GM23338 (cell line): ENCODE results near the gene FARS2. TPM values are rescaled to one million over a fixed set of nuclear protein-coding genes. Genes with fewer than 3 reads are reported as not detected.

ENCODE experiments used
- ATAC-seq: fragments of 200-7000 bp; cut with Tn5 transposase; 3 replicates; pipeline ENCODE4 v1.9.1; 2020
- DNase-seq: peaks from one replicate; pipeline ENCODE4 v3.0.0-alpha.2; 2015; ENCODE audit warnings: low spot score
- H2AFZ ChIP-seq: fragments of 200-600 bp; sonication (generic); 2 replicates; pipeline ENCODE4 v1.8.0; 2016; ENCODE audit warnings: antibody characterized with exemption, mild to moderate bottlenecking, moderate library complexity
- H3F3A ChIP-seq: fragments of 200-600 bp; sonication (generic); replicated peaks from 2 replicates; pipeline ENCODE4 v1.8.0; 2017; ENCODE audit warnings: antibody characterized with exemption, mixed run types, low read depth
- H3K27ac ChIP-seq: fragments of 200-600 bp; sonication (generic); 2 replicates; pipeline ENCODE4 v1.6.1; 2016; ENCODE audit warnings: low read depth
- H3K27me3 ChIP-seq: fragments of 200-600 bp; sonication (generic); 2 replicates; pipeline ENCODE4 v1.8.0; 2016; ENCODE audit warnings: mild to moderate bottlenecking, mixed run types, moderate library complexity; ENCODE audit not compliant: insufficient read depth
- H3K36me3 ChIP-seq: fragments of 200-600 bp; sonication (generic); 2 replicates; pipeline ENCODE4 v1.8.0; 2016; ENCODE audit warnings: mild to moderate bottlenecking; ENCODE audit not compliant: insufficient read depth
- H3K4me1 ChIP-seq: fragments of 200-600 bp; sonication (generic); 2 replicates; pipeline ENCODE4 v1.8.0; 2016; ENCODE audit warnings: mild to moderate bottlenecking, moderate library complexity; ENCODE audit not compliant: insufficient read depth
- H3K4me2 ChIP-seq: fragments of 200-600 bp; sonication (generic); 2 replicates; pipeline ENCODE4 v1.7.1; 2017; ENCODE audit warnings: mixed run types
- H3K4me3 ChIP-seq: fragments of 200-600 bp; sonication (generic); 2 replicates; pipeline ENCODE4 v1.6.1; 2016; ENCODE audit warnings: mixed run types
- H3K79me2 ChIP-seq: fragments of 200-600 bp; sonication (generic); replicated peaks from 2 replicates; pipeline ENCODE4 v1.8.0; 2017; ENCODE audit warnings: mild to moderate bottlenecking; ENCODE audit not compliant: insufficient read depth
- H3K9me2 ChIP-seq: fragments of 200-600 bp; sonication (generic); 2 replicates; pipeline ENCODE4 v1.8.0; 2017; ENCODE audit not compliant: insufficient read depth
- H4K20me1 ChIP-seq: fragments of 200-600 bp; sonication (generic); replicated peaks from 2 replicates; pipeline ENCODE4 v1.8.0; 2017; ENCODE audit warnings: mild to moderate bottlenecking; ENCODE audit not compliant: insufficient read depth
- H3K27ac Mint-ChIP-seq: 2 replicates; pipeline ENCODE4 v1.8.0; 2020; ENCODE audit warnings: inconsistent platforms, mild to moderate bottlenecking, moderate library complexity, mixed read lengths
- H3K27me3 Mint-ChIP-seq: 3 replicates; pipeline ENCODE4 v1.8.0; 2022; ENCODE audit warnings: low read depth, mild to moderate bottlenecking, moderate library complexity, mixed read lengths, inconsistent platforms; ENCODE audit not compliant: insufficient read depth, poor library complexity
- H3K36me3 Mint-ChIP-seq: 3 replicates; pipeline ENCODE4 v1.8.0; 2021; ENCODE audit warnings: low read depth, mild to moderate bottlenecking, inconsistent platforms, moderate library complexity, mixed read lengths
- H3K4me1 Mint-ChIP-seq: 3 replicates; pipeline ENCODE4 v1.8.0; 2020; ENCODE audit warnings: mild to moderate bottlenecking, inconsistent platforms, mixed read lengths
- H3K4me3 Mint-ChIP-seq: 3 replicates; pipeline ENCODE4 v1.8.0; 2021; ENCODE audit warnings: moderate library complexity, mild to moderate bottlenecking, inconsistent platforms, mixed read lengths
- H3K9me3 Mint-ChIP-seq: 3 replicates; pipeline ENCODE4 v1.8.0; 2020; ENCODE audit warnings: moderate library complexity, mild to moderate bottlenecking, inconsistent platforms, mixed read lengths
- CREB1 ChIP-seq: fragments of 250-450 bp; sonication (Bioruptor Pico); IDR thresholded peaks from 2 replicates; pipeline ENCODE4 v1.5.0; 2020; ENCODE audit warnings: low read depth, mild to moderate bottlenecking, moderate library complexity
- EZH2 ChIP-seq: fragments of 200-600 bp; sonication (generic); IDR thresholded peaks from one replicate; pipeline ENCODE4 v1.8.0; 2017; ENCODE audit warnings: antibody characterized with exemption, mild to moderate bottlenecking, low read depth; ENCODE audit not compliant: unreplicated experiment
- JUNB ChIP-seq: IDR thresholded peaks from one replicate; pipeline ENCODE4 v1.6.1; 2016; ENCODE audit warnings: antibody characterized with exemption; ENCODE audit not compliant: unreplicated experiment
- NANOG ChIP-seq: IDR thresholded peaks from 2 replicates; pipeline ENCODE4 v1.6.1; 2016; ENCODE audit warnings: antibody characterized with exemption, borderline replicate concordance
- POLR2AphosphoS5 ChIP-seq: IDR thresholded peaks from 2 replicates; pipeline ENCODE4 v1.6.1; 2016; ENCODE audit warnings: antibody characterized with exemption, low read depth
- STAT1 ChIP-seq: IDR thresholded peaks from one replicate; pipeline ENCODE4 v1.6.1; 2016; ENCODE audit warnings: antibody characterized with exemption; ENCODE audit not compliant: unreplicated experiment
- polyA plus RNA-seq: library from polyadenylated mRNA; unstranded; fragments of >200 nt; fragmentation: Nextera tagmentation; extraction: Ambion mirVana; gene quantifications from 2 replicates; pipeline ENCODE4 v1.2.1, GENCODE V29; 2016
- total RNA-seq: library from RNA; depleted of rRNA; stranded (reverse); fragments of >200 nt; shearing (Covaris generic); gene quantifications from 2 replicates; pipeline ENCODE4 v1.2.3, GENCODE V29; 2014
- TF ChIP-seq, protein P1 (sequence below): IDR thresholded peaks from one replicate; pipeline ENCODE4 v1.6.1; 2018; ENCODE audit warnings: antibody characterized with exemption; ENCODE audit not compliant: unreplicated experiment
- TF ChIP-seq, protein P2 (sequence below): IDR thresholded peaks from 2 replicates; pipeline ENCODE4 v1.6.1; 2016; ENCODE audit warnings: antibody characterized with exemption
- TF ChIP-seq, protein P3 (sequence below): fragments of 250-450 bp; sonication (Bioruptor Pico); IDR thresholded peaks from 2 replicates; pipeline ENCODE4 v1.5.0; 2020; ENCODE audit warnings: mild to moderate bottlenecking, moderate library complexity

Gene FARS2
- total and polyA plus RNA-seq, 2 experiments from 2014 or later = 7.6 to 19.0 TPM

DNA sequence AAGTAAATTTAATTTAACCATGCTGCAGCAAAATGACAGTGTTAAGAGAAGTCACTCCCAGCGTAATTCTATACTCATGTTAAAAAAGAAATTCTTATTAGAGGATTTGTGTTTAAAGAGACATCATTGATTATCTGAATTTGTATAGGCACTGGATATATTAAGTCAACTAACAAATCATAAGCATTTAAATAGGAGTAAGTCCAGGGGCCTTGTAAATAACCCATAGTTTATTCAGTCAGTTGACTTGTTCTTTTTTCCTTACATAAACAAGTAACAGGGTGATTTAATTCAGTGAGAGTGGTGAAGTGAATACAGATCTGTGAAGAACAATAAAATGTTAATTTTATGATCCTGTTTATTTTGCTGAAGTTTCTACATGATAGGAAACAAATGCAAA, 23.0 kb upstream of the FARS2 start:
- Histone ChIP-seq H3K4me2 (no peak overlapping the region), H3K4me3 (no peak overlapping the region), H3K79me2 (peaks cover 20% of the 10 kb centered on the region), H3K9me2 (no peaks in the 10 kb centered on the region), H3K27ac (no peak overlapping the region), H3K36me3 (no peaks in the 10 kb centered on the region), H3K4me1 (peaks cover 9% of the 10 kb centered on the region), H3K27me3 (no peaks in the 10 kb centered on the region), H4K20me1 (peaks cover 28% of the 10 kb centered on the region), H2AFZ (no peak overlapping the region), H3F3A (no peaks in the 10 kb centered on the region)
- no peak for ATAC-seq
- H3K36me3 Mint-ChIP-seq = peaks cover 8% of the 10 kb centered on the region; the same call in 2 of the 3 replicates
- no peak for DNase-seq
- no peak overlapping the region for H3K27ac Mint-ChIP-seq
- no peaks in the 10 kb centered on the region for H3K9me3 Mint-ChIP-seq
- peaks cover 3% of the 10 kb centered on the region for H3K27me3 Mint-ChIP-seq
- no peak overlapping the region for H3K4me3 Mint-ChIP-seq
- TF ChIP-seq JUNB = no peak
- no peak for TF ChIP-seq EZH2
- TF ChIP-seq, protein P1, sequence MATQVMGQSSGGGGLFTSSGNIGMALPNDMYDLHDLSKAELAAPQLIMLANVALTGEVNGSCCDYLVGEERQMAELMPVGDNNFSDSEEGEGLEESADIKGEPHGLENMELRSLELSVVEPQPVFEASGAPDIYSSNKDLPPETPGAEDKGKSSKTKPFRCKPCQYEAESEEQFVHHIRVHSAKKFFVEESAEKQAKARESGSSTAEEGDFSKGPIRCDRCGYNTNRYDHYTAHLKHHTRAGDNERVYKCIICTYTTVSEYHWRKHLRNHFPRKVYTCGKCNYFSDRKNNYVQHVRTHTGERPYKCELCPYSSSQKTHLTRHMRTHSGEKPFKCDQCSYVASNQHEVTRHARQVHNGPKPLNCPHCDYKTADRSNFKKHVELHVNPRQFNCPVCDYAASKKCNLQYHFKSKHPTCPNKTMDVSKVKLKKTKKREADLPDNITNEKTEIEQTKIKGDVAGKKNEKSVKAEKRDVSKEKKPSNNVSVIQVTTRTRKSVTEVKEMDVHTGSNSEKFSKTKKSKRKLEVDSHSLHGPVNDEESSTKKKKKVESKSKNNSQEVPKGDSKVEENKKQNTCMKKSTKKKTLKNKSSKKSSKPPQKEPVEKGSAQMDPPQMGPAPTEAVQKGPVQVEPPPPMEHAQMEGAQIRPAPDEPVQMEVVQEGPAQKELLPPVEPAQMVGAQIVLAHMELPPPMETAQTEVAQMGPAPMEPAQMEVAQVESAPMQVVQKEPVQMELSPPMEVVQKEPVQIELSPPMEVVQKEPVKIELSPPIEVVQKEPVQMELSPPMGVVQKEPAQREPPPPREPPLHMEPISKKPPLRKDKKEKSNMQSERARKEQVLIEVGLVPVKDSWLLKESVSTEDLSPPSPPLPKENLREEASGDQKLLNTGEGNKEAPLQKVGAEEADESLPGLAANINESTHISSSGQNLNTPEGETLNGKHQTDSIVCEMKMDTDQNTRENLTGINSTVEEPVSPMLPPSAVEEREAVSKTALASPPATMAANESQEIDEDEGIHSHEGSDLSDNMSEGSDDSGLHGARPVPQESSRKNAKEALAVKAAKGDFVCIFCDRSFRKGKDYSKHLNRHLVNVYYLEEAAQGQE = no peak
- TF ChIP-seq STAT1 = no peak
- TF ChIP-seq, protein P2, sequence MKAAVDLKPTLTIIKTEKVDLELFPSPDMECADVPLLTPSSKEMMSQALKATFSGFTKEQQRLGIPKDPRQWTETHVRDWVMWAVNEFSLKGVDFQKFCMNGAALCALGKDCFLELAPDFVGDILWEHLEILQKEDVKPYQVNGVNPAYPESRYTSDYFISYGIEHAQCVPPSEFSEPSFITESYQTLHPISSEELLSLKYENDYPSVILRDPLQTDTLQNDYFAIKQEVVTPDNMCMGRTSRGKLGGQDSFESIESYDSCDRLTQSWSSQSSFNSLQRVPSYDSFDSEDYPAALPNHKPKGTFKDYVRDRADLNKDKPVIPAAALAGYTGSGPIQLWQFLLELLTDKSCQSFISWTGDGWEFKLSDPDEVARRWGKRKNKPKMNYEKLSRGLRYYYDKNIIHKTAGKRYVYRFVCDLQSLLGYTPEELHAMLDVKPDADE = no peak
- no peak for TF ChIP-seq CREB1 (CRISPR knock-in tag)
- no peak for TF ChIP-seq NANOG
- TF ChIP-seq, protein P3, sequence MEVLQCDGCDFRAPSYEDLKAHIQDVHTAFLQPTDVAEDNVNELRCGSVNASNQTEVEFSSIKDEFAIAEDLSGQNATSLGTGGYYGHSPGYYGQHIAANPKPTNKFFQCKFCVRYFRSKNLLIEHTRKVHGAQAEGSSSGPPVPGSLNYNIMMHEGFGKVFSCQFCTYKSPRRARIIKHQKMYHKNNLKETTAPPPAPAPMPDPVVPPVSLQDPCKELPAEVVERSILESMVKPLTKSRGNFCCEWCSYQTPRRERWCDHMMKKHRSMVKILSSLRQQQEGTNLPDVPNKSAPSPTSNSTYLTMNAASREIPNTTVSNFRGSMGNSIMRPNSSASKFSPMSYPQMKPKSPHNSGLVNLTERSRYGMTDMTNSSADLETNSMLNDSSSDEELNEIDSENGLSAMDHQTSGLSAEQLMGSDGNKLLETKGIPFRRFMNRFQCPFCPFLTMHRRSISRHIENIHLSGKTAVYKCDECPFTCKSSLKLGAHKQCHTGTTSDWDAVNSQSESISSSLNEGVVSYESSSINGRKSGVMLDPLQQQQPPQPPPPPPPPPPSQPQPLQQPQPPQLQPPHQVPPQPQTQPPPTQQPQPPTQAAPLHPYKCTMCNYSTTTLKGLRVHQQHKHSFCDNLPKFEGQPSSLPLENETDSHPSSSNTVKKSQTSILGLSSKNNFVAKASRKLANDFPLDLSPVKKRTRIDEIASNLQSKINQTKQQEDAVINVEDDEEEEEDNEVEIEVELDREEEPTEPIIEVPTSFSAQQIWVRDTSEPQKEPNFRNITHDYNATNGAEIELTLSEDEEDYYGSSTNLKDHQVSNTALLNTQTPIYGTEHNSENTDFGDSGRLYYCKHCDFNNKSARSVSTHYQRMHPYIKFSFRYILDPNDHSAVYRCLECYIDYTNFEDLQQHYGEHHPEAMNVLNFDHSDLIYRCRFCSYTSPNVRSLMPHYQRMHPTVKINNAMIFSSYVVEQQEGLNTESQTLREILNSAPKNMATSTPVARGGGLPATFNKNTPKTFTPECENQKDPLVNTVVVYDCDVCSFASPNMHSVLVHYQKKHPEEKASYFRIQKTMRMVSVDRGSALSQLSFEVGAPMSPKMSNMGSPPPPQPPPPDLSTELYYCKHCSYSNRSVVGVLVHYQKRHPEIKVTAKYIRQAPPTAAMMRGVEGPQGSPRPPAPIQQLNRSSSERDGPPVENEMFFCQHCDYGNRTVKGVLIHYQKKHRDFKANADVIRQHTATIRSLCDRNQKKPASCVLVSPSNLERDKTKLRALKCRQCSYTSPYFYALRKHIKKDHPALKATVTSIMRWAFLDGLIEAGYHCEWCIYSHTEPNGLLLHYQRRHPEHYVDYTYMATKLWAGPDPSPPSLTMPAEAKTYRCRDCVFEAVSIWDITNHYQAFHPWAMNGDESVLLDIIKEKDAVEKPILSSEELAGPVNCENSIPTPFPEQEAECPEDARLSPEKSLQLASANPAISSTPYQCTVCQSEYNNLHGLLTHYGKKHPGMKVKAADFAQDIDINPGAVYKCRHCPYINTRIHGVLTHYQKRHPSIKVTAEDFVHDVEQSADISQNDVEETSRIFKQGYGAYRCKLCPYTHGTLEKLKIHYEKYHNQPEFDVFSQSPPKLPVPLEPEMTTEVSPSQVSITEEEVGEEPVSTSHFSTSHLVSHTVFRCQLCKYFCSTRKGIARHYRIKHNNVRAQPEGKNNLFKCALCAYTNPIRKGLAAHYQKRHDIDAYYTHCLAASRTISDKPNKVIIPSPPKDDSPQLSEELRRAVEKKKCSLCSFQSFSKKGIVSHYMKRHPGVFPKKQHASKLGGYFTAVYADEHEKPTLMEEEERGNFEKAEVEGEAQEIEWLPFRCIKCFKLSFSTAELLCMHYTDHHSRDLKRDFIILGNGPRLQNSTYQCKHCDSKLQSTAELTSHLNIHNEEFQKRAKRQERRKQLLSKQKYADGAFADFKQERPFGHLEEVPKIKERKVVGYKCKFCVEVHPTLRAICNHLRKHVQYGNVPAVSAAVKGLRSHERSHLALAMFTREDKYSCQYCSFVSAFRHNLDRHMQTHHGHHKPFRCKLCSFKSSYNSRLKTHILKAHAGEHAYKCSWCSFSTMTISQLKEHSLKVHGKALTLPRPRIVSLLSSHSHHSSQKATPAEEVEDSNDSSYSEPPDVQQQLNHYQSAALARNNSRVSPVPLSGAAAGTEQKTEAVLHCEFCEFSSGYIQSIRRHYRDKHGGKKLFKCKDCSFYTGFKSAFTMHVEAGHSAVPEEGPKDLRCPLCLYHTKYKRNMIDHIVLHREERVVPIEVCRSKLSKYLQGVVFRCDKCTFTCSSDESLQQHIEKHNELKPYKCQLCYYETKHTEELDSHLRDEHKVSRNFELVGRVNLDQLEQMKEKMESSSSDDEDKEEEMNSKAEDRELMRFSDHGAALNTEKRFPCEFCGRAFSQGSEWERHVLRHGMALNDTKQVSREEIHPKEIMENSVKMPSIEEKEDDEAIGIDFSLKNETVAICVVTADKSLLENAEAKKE = no peak
- TF ChIP-seq POLR2AphosphoS5 = no peak
- H3K4me1 Mint-ChIP-seq = peaks cover 27% of the 10 kb centered on the region
